Measurements from ENCODE around the gene TMEM221. TPM values are rescaled to one million over a fixed set of nuclear protein-coding genes. Genes with fewer than 3 reads are reported as not detected.

The TMEM221 gene
- total and polyA plus RNA-seq, 9 of the 15 experiments (the other 6 are each of a cell fraction or from before 2014, with no cell fraction given) = 0.06 to 0.35 TPM; not detected in 7

- Histone ChIP-seq H3K9me3 (replicated peaks; ENCODE audit: control insufficient read depth, insufficient read depth, low read depth, low read length) (peaks cover 7% of the 10 kb centered on the region), H3K4me3 (no peak overlapping the region), H3K4me1 (replicated peaks in 1 of 2; ENCODE audit: control insufficient read depth in 2 of 2, insufficient read depth in 2 of 2, low read length in 2 of 2) (peaks cover 0 to 4% of the 10 kb centered on the region in 2 experiments; a peak in 1 of 5 replicates), H3K9me1 (ENCODE audit: control insufficient read depth, insufficient read depth, low read length) (no peaks in the 10 kb centered on the region), H3K27ac (ENCODE audit: extremely low read depth, low read depth, low read length) (no peak overlapping the region), H3K36me3 (ENCODE audit: control insufficient read depth, insufficient read depth, low read length) (no peaks in the 10 kb centered on the region), H3K9ac (ENCODE audit: insufficient read depth in 1 of 2, low read depth in 2 of 2, low read length in 2 of 2) (no peak overlapping the region), H3K27me3 (ENCODE audit: control insufficient read depth in 2 of 2, insufficient read depth in 2 of 2, low read length in 2 of 2) (peaks cover 0 to 12% of the 10 kb centered on the region in 2 experiments; a peak in 3 of 5 replicates), H3K4me2 (ENCODE audit: insufficient read depth, low read length) (no peak overlapping the region), H3K79me2 (ENCODE audit: control insufficient read depth, insufficient read depth, low read length) (no peaks in the 10 kb centered on the region), H4K20me1 (replicated peaks; ENCODE audit: control insufficient read depth, insufficient read depth, low read length) (no peaks in the 10 kb centered on the region), H2AFZ (ENCODE audit: low read depth, low read length) (no peak overlapping the region)
- ATAC-seq = peak; percentile 79
- intact Hi-C loops (cut with micrococcal nuclease) (no loop called here), in situ Hi-C loops (cut with MboI) (no loop called here)
- TF ChIP-seq ATF1 (CRISPR knock-in tag; IDR thresholded peaks at IDR 0.05) (no peak), ATF1 (tag; IDR thresholded peaks at IDR 0.05) (peak; percentile 29; the same call in 1 of the 2 replicates), FOS (IDR thresholded peaks at IDR 0.05; ENCODE audit: extremely low read depth, insufficient read length) (peak; percentile 56), CXXC5 (CRISPR knock-in tag; IDR thresholded peaks at IDR 0.05) (no peak), RBM25 (IDR thresholded peaks at IDR 0.05; ENCODE audit: low read depth, low read length, severe bottlenecking) (peak; percentile 56), RAD21 (CRISPR knock-in tag; conservative IDR thresholded peaks at IDR 0.05 in 1 of 2, IDR thresholded peaks at IDR 0.05 in 1 of 2) (peak in 1 of 2 experiments; percentile 51; a peak in 2 of 4 replicates), ASH1L (IDR thresholded peaks at IDR 0.05; ENCODE audit: borderline replicate concordance, low read depth, partially characterized antibody) (peak; percentile 74), SMC3 (conservative IDR thresholded peaks at IDR 0.05; ENCODE audit: insufficient read depth, low read depth, low read length) (peak; percentile 42; the same call in 1 of the 2 replicates), TAF7 (tag; IDR thresholded peaks at IDR 0.05) (no peak), ZKSCAN1 (IDR thresholded peaks at IDR 0.05; ENCODE audit: low read depth, low read length) (no peak), CBX3 (IDR thresholded peaks at IDR 0.05; ENCODE audit: borderline replicate concordance in 1 of 2, low read length in 2 of 2) (peak in 1 of 2 experiments; percentile 51; a peak in 1 of 3 replicates), ZKSCAN8 (CRISPR knock-in tag; IDR thresholded peaks at IDR 0.05) (peak; percentile 66; the same call in 1 of the 2 replicates), ZNF766 (CRISPR knock-in tag; conservative IDR thresholded peaks at IDR 0.05) (no peak), CTCF (IDR thresholded peaks at IDR 0.05 in 2 of 3, conservative IDR thresholded peaks at IDR 0.05 in 1 of 3; ENCODE audit: insufficient read depth in 2 of 3, low read depth in 1 of 3, low read length in 3 of 3) (peak; percentile 54 to 62 (median 62)), NFYB (IDR thresholded peaks at IDR 0.05; ENCODE audit: extremely low read depth, insufficient read length) (peak; percentile 88)
- peak; percentile 82 for FAIRE-seq
- ChIA-PET CTCF (ENCODE audit: low intra/inter-chr PET ratio) (interaction anchor here (1.0 kb wide), 1 partner anchor 26 kb away, joined by 5 read pairs; no protein-coding TSS in a partner anchor), POLR2A (interaction anchor here (0.6 to 0.7 kb wide), 3 partner anchors 330 to 950 kb away, joined by 3 to 4 read pairs (median 3); no protein-coding TSS in a partner anchor)
- peak; percentile 38 to 78 (median 62) for DNase-seq (ENCODE audit: extremely low read depth in 1 of 4, low spot score in 3 of 4)
- no TSS peak for BruUV-seq (replicated peaks)
- 48% methylated on average over 8 of the region's 8 CpGs for WGBS (ENCODE audit: insufficient coverage, low coverage, missing lambda C conversion rate)
Observed at GRCh38 chr19:17441241-17442021, 7.0 kb downstream of the TMEM221 start.

Data from K562 (cell line).